HCT116 (cell line): ENCODE data around the gene CHST11. TPM values are rescaled to one million over a fixed set of nuclear protein-coding genes. Genes with fewer than 3 reads are reported as not detected.

Source experiments
- ATAC-seq: fragments of 200-7000 bp; cut with Tn5 transposase; 2 replicates; pipeline ENCODE4 v1.9.1; 2020; ENCODE audit warnings: mild to moderate bottlenecking, moderate library complexity
- BruUV-seq: library from RNA; stranded (reverse); fragments of 400-500 nt; replicated peaks from 2 replicates; lab custom pipeline; 2021; lab: Mats Ljungman, UMichigan
- CTCF ChIA-PET: fragments of 300-600 bp; sonication (Branson Sonifier 250); formaldehyde crosslinking; loops from one replicate; lab custom pipeline; 2021; ENCODE audit warnings: antibody characterized with exemption; lab: Charles Lee
- POLR2A ChIA-PET: fragments of 300-600, 350-600 bp; sonication (Branson Sonifier 250); formaldehyde crosslinking; loops from one replicate; lab custom pipeline; 2021; ENCODE audit warnings: antibody characterized with exemption; lab: Charles Lee
- RAD21 ChIA-PET, 2 experiments: fragments of 300-600 bp; sonication (Branson Sonifier 250); formaldehyde crosslinking; loops; one replicate each; lab custom pipeline; 2023; ENCODE audit warnings: low total read pairs in 2 of 2; ENCODE audit not compliant: uncharacterized antibody in 2 of 2, unreplicated experiment in 2 of 2, low non-redundant PET in 1 of 2; lab: Charles Lee
- DNase-seq: peaks from one replicate; pipeline ENCODE4 v3.0.0-alpha.2; 2010; ENCODE audit warnings: low read depth, low spot score
- H2AFZ ChIP-seq: fragments of 200-600 bp; shearing (Covaris generic), sonication (generic); 2 replicates; pipeline ENCODE4 v1.6.1; 2017; ENCODE audit warnings: low read depth, mixed run types, mixed read lengths, antibody characterized with exemption, low read length; ENCODE audit not compliant: poor library complexity, severe bottlenecking
- H3K27ac ChIP-seq: 2 replicates; pipeline ENCODE4 v1.5.1; 2012; ENCODE audit warnings: low read depth, low read length
- H3K27me3 ChIP-seq: fragments of 200-600 bp; sonication (generic); 2 replicates; pipeline ENCODE4 v1.6.1; 2016; ENCODE audit warnings: mixed run types, low read length, mixed read lengths; ENCODE audit not compliant: insufficient read depth
- H3K36me3 ChIP-seq, 2 experiments: fragments of 200-500 bp in 1 of 2; fragments of 200-600 bp in 1 of 2; sonication (Bioruptor generic) in 1 of 2; sonication (generic) in 1 of 2; 2 replicates each; pipeline versions ENCODE4 v1.5.1 to v1.6.1; 2014 to 2016; ENCODE audit warnings: low read length in 2 of 2, inconsistent platforms in 1 of 2, mixed read lengths in 1 of 2, mixed run types in 1 of 2; ENCODE audit not compliant: insufficient read depth in 2 of 2, control insufficient read depth in 1 of 2
- H3K4me1 ChIP-seq, 2 experiments: fragments of 200-600 bp in 1 of 2; sonication (generic) in 1 of 2; 2 replicates each; pipeline versions ENCODE4 v1.5.1 to v1.6.1; 2012 to 2017; ENCODE audit warnings: low read length in 2 of 2, inconsistent platforms in 1 of 2, mild to moderate bottlenecking in 1 of 2, mixed read lengths in 1 of 2, mixed run types in 1 of 2, moderate library complexity in 1 of 2; ENCODE audit not compliant: insufficient read depth in 2 of 2, control insufficient read depth in 1 of 2
- H3K4me2 ChIP-seq: fragments of 200-600 bp; sonication (generic); 2 replicates; pipeline ENCODE4 v1.6.1; 2017; ENCODE audit warnings: mixed run types, low read length, mixed read lengths
- H3K4me3 ChIP-seq, 2 experiments: fragments of 200-600 bp in 1 of 2; sonication (generic) in 1 of 2; replicated peaks in 1 of 2; 2 replicates each; pipeline ENCODE4 v1.5.1; 2011 to 2016; ENCODE audit warnings: low read length in 2 of 2, control low read depth in 1 of 2, low read depth in 1 of 2, mild to moderate bottlenecking in 1 of 2, mixed read lengths in 1 of 2, mixed run types in 1 of 2
- H3K79me2 ChIP-seq: fragments of 200-600 bp; sonication (generic); 2 replicates; pipeline ENCODE4 v1.6.1; 2017; ENCODE audit warnings: mild to moderate bottlenecking, mixed run types, low read length, moderate library complexity, mixed read lengths; ENCODE audit not compliant: insufficient read depth
- H3K9ac ChIP-seq: fragments of 200-600 bp; sonication (generic); 2 replicates; pipeline ENCODE4 v1.6.1; 2016; ENCODE audit warnings: low read length, mixed read lengths
- H3K9me2 ChIP-seq: fragments of 200-600 bp; sonication (generic), shearing (Covaris generic); 2 replicates; pipeline ENCODE4 v1.6.1; 2017; ENCODE audit warnings: mixed run types, mild to moderate bottlenecking, moderate library complexity; ENCODE audit not compliant: insufficient read depth
- H3K9me3 ChIP-seq, 2 experiments: fragments of 200-500 bp in 1 of 2; fragments of 200-600 bp in 1 of 2; sonication (Bioruptor generic) in 1 of 2; sonication (generic) in 1 of 2; 2 replicates each; pipeline ENCODE4 v1.6.1; 2014 to 2017; ENCODE audit warnings: low read length in 2 of 2, mixed read lengths in 2 of 2, inconsistent platforms in 1 of 2, low read depth in 1 of 2, mild to moderate bottlenecking in 1 of 2, mixed run types in 1 of 2, moderate library complexity in 1 of 2; ENCODE audit not compliant: control insufficient read depth in 1 of 2, insufficient read depth in 1 of 2
- H4K20me1 ChIP-seq: fragments of 200-600 bp; sonication (generic), shearing (Covaris generic); 2 replicates; pipeline ENCODE4 v1.6.1; 2017; ENCODE audit warnings: mixed run types, mild to moderate bottlenecking, moderate library complexity; ENCODE audit not compliant: insufficient read depth
- EZH2 ChIP-seq: fragments of 200-600 bp; sonication (generic); IDR thresholded peaks from 2 replicates; pipeline ENCODE4 v1.6.1; 2017; ENCODE audit warnings: antibody characterized with exemption, mixed run types
- EZH2phosphoT487 ChIP-seq: fragments of 200-600 bp; IDR thresholded peaks from 2 replicates; pipeline ENCODE4 v1.6.1; 2018; ENCODE audit warnings: antibody characterized with exemption, borderline replicate concordance
- REST ChIP-seq: IDR thresholded peaks from 2 replicates; pipeline ENCODE4 v1.6.1; 2012; ENCODE audit warnings: low read depth
- intact Hi-C: fragments of 100-400 bp; cut with micrococcal nuclease; formaldehyde crosslinking; loops from 2 replicates; pipeline ENCODE4 v1.10.0; 2022
- total RNA-seq: library from RNA; stranded (reverse); gene quantifications from one replicate; pipeline ENCODE4 v1.2.1, GENCODE V29; 2021; ENCODE audit not compliant: unreplicated experiment

CHST11 gene
- total RNA-seq, 1 experiment from 2014 or later = 10.1 TPM

DNA sequence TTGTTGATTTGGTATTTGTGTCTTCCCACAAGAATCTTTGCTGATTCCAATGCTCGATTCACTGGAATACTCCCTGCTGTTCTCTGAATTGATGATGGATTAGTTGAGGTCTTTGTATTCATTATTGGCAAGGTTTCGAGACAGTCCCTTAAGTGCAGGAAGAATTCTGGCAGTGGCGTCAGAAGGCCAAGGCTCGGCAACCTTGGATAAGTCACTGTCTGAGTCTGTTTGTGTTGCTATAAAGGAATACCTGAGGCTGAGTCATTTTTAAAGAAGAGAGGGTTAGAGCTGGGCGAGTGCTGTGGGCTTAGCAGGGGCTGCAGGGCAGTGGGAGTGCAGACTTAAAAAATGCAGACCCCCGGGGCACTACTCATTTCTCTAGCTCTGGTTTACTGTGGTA lies 56.9 kb downstream of the CHST11 start:
- Histone ChIP-seq H3K36me3 (no peaks in the 10 kb centered on the region), H2AFZ (no peak overlapping the region)
- BruUV-seq = no TSS peak

More for the DNA sequence above, 56.9 kb downstream of the CHST11 start:
- intact Hi-C loops = no loop called here
- H4K20me1 ChIP-seq = no peaks in the 10 kb centered on the region
- ATAC-seq (peak; percentile 46; the same call in 1 of the 2 replicates), DNase-seq (no peak)
- no peaks in the 10 kb centered on the region for H3K79me2 ChIP-seq
- H3K9me3 ChIP-seq = no peaks in the 10 kb centered on the region
- no peak overlapping the region for H3K4me2 ChIP-seq
- H3K27ac ChIP-seq = no peak overlapping the region
- no peaks in the 10 kb centered on the region for H3K9me2 ChIP-seq
- ChIA-PET POLR2A (no interaction called here), CTCF (no interaction called here), RAD21 (no interaction called here)
- no peak overlapping the region for H3K4me3 ChIP-seq
- H3K27me3 ChIP-seq = no peaks in the 10 kb centered on the region
- H3K9ac ChIP-seq = no peak overlapping the region
- TF ChIP-seq EZH2 (no peak), REST (no peak), EZH2phosphoT487 (no peak)
- H3K4me1 ChIP-seq = 0 out of 4 replicates have a peak, but pooled peaks cover 0 to 3% of the 10 kb centered on the region in 2 experiments
